ENCODE results near the gene ZNF248.

Gene ZNF248

GRCh38 chr10:37789590-37789989 lies 67.8 kb downstream of the ZNF248 start:
- Histone ChIP-seq H3K36me3 (ENCODE audit: insufficient read depth, low read length) (no peaks in the 10 kb centered on the region), H3K9ac (ENCODE audit: low read depth, low read length) (no peak overlapping the region), H3K9me3 (ENCODE audit: control insufficient read depth, insufficient read depth, low read length) (peaks cover 3% of the 10 kb centered on the region; the same call in 1 of the 2 replicates), H3K4me1 (ENCODE audit: insufficient read depth, low read length) (no peaks in the 10 kb centered on the region)

- Histone ChIP-seq H3K9ac (ENCODE audit: low read depth, low read length) (no peak overlapping the region), H3K9me3 (ENCODE audit: control insufficient read depth, insufficient read depth, low read length) (no peaks in the 10 kb centered on the region), H3K4me1 (ENCODE audit: insufficient read depth, low read length) (no peaks in the 10 kb centered on the region), H3K36me3 (ENCODE audit: insufficient read depth, low read length) (no peaks in the 10 kb centered on the region)
These were observed 72.7 kb downstream of the ZNF248 start for GRCh38 chr10:37784678-37785077.

DNA sequence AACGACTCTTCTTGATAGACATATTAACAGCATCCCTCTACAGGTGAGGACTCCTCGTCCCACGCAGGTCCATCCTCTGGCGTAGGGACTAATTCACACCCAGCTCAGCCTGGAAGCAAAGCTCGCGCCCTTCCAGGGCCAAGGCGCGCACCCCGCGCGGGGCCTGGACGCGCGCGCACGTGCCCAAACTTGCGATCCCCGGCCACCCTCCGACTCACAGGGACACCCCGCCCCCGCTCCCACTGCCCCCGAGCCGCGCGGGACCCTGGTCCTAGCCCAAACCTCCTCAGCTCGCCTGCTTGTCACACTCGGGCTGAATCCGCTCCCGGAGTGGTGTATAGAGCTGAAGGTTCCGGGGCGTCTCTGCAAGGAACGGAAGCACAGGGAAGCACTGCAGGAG lies 76.9 kb downstream of the ZNF248 start:
- Histone ChIP-seq H3K9ac (ENCODE audit: low read depth, low read length) (no peak overlapping the region), H3K4me1 (ENCODE audit: insufficient read depth, low read length) (no peaks in the 10 kb centered on the region), H3K9me3 (ENCODE audit: control insufficient read depth, insufficient read depth, low read length) (no peaks in the 10 kb centered on the region), H3K36me3 (ENCODE audit: insufficient read depth, low read length) (no peaks in the 10 kb centered on the region)

DNA sequence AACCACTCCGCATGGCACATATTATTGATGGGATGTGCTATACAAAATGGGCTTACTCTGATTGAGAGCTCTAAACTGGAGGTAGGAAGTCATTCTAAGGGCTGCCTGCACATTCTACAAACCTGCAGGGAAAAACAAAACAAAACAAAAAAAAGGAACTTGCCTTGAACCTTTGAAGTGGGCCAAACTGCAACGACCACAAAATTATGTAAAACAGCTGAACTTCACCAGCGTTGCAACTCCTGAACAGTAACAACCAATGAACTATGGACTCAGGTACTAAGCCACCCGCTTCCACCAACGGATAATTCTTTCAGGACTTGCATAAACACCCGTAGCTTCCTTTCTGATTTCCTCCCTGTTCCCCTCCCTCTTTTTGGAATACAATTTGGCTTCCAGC lies 80.4 kb downstream of the ZNF248 start:
- Histone ChIP-seq H3K9ac (ENCODE audit: low read depth, low read length) (no peak overlapping the region), H3K4me1 (ENCODE audit: insufficient read depth, low read length) (no peaks in the 10 kb centered on the region), H3K36me3 (ENCODE audit: insufficient read depth, low read length) (no peaks in the 10 kb centered on the region), H3K9me3 (ENCODE audit: control insufficient read depth, insufficient read depth, low read length) (no peaks in the 10 kb centered on the region)

DNA sequence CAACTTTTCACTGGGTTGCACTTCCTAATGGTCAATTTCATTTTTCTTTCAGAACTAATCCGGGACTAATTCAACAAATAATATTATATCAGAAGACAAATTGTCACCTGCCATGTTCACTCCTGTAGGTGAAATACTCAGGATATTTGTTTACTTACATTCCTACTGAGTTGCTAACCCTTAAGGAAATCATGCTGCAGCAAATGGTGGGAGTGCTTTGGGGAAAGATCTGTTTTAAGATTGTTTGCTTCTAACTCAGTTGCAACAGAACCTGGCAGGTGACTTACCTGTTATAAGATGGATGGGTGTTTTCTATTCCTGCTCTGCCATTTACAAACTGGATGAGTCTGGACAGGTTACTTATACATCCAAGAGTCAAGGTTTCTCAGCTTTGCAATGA lies 81.8 kb downstream of the ZNF248 start:
- H3K9me3 ChIP-seq (ENCODE audit: control insufficient read depth, insufficient read depth, low read length): no peaks in the 10 kb centered on the region
- no peaks in the 10 kb centered on the region for H3K36me3 ChIP-seq (ENCODE audit: insufficient read depth, low read length)
- H3K9ac ChIP-seq (ENCODE audit: low read depth, low read length): no peak overlapping the region
- H3K4me1 ChIP-seq (ENCODE audit: insufficient read depth, low read length): no peaks in the 10 kb centered on the region

- Histone ChIP-seq H3K4me1 (ENCODE audit: insufficient read depth, low read length) (no peaks in the 10 kb centered on the region), H3K9ac (ENCODE audit: low read depth, low read length) (no peak overlapping the region), H3K36me3 (ENCODE audit: insufficient read depth, low read length) (no peaks in the 10 kb centered on the region), H3K9me3 (ENCODE audit: control insufficient read depth, insufficient read depth, low read length) (no peaks in the 10 kb centered on the region)
These were observed 83.1 kb downstream of the ZNF248 start for GRCh38 chr10:37774351-37774750.

- H3K9me3 ChIP-seq (ENCODE audit: control insufficient read depth, insufficient read depth, low read length): no peaks in the 10 kb centered on the region
- no peaks in the 10 kb centered on the region for H3K36me3 ChIP-seq (ENCODE audit: insufficient read depth, low read length)
- no peak overlapping the region for H3K9ac ChIP-seq (ENCODE audit: low read depth, low read length)
- no peaks in the 10 kb centered on the region for H3K4me1 ChIP-seq (ENCODE audit: insufficient read depth, low read length)
These were observed 92.2 kb downstream of the ZNF248 start for GRCh38 chr10:37765216-37765615.

DNA sequence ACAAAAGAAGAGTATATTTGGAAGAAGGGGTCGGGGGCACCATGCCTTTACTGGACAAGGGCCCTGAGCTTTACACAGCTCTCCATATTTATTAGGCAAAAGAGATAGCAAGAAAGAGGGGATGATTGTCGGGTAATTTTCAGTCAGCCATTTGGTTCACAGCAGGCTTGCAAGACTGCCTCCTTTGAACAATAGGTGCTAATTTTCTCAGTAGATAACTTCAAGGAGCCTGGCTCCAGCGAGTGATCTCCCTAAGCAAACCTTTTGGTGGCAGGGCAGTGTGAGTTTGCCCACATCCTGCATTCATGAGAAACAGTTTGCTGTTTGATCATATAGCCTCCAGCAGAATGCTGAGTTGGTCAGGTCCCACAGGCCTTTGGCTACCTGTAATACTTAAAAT lies 94.3 kb downstream of the ZNF248 start:
- Histone ChIP-seq H3K9ac (ENCODE audit: low read depth, low read length) (no peak overlapping the region), H3K36me3 (ENCODE audit: insufficient read depth, low read length) (no peaks in the 10 kb centered on the region), H3K4me1 (ENCODE audit: insufficient read depth, low read length) (no peaks in the 10 kb centered on the region), H3K9me3 (ENCODE audit: control insufficient read depth, insufficient read depth, low read length) (no peaks in the 10 kb centered on the region)

DNA sequence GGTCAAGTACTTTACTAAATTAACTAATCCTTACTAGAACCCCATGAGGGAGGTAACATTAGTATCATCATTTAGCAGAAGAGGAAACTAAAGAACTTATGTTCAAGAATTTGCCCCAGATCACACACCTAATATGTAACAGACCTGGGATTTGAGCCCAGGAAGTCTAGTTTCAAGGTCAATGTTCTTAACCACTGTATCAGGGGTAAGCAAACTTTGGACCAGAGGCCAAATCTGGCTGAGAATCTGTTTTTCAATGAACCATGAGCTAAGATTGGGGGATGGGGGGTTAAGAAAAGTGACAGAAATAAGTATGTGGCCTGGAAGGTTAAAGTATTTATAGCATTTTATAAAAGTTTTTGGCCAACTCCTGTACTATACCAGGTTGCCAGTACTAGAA lies 95.1 kb downstream of the ZNF248 start:
- no peaks in the 10 kb centered on the region for H3K9me3 ChIP-seq (ENCODE audit: control insufficient read depth, insufficient read depth, low read length)
- no peaks in the 10 kb centered on the region for H3K36me3 ChIP-seq (ENCODE audit: insufficient read depth, low read length)
- H3K9ac ChIP-seq (ENCODE audit: low read depth, low read length): no peak overlapping the region
- H3K4me1 ChIP-seq (ENCODE audit: insufficient read depth, low read length): no peaks in the 10 kb centered on the region

DNA sequence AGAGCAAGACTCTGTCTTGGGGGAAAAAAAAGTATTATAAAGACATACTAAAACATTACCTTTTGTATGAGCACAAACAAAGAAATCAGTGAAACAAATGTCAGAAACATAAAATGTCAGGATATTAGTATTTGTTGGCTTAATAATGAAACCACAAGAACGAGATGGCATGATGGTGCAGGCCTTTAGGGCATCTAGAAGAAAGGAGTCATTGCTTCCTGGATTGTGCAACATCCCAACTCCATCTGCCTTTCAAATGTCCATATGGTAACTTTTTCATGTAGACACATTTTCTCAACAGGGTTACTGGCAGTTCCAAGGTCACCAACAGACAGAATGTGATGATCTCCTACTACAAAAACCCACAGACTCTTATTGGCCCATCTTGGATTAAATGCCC lies 96.6 kb downstream of the ZNF248 start:
- no peaks in the 10 kb centered on the region for H3K36me3 ChIP-seq (ENCODE audit: insufficient read depth, low read length)
- no peaks in the 10 kb centered on the region for H3K9me3 ChIP-seq (ENCODE audit: control insufficient read depth, insufficient read depth, low read length)
- no peaks in the 10 kb centered on the region for H3K4me1 ChIP-seq (ENCODE audit: insufficient read depth, low read length)
- no peak overlapping the region for H3K9ac ChIP-seq (ENCODE audit: low read depth, low read length)

DNA sequence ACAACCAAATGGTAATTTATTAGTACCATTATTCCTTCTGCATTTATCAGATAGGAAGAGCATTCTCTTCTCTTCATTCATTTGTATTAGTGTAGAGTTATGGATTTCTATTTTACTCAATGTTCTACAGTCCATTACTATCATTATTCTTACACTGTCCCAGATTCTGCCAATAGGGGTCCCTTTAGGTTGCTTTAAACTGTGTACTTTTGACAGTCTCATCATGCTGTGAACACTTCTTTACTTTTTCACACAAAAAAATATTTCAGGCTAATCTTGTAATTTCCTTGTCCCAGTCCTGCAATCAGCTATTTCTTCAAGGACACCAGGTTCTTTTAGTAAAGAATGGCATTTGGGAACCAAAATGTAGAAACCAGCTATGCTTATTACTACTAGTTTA lies 99.3 kb downstream of the ZNF248 start:
- H3K36me3 ChIP-seq (ENCODE audit: insufficient read depth, low read length): no peaks in the 10 kb centered on the region
- H3K9ac ChIP-seq (ENCODE audit: low read depth, low read length): no peak overlapping the region
- H3K4me1 ChIP-seq (ENCODE audit: insufficient read depth, low read length): no peaks in the 10 kb centered on the region; the same call in 1 of the 2 replicates
- H3K9me3 ChIP-seq (ENCODE audit: control insufficient read depth, insufficient read depth, low read length): no peaks in the 10 kb centered on the region

GRCh38 chr10:37754538-37755323 lies 102.7 kb downstream of the ZNF248 start:
- H3K9me3 ChIP-seq (ENCODE audit: control insufficient read depth, insufficient read depth, low read length): no peaks in the 10 kb centered on the region
- H3K9ac ChIP-seq (ENCODE audit: low read depth, low read length): no peak overlapping the region
- no peaks in the 10 kb centered on the region for H3K36me3 ChIP-seq (ENCODE audit: insufficient read depth, low read length)
- no peaks in the 10 kb centered on the region; the same call in 1 of the 2 replicates for H3K4me1 ChIP-seq (ENCODE audit: insufficient read depth, low read length)

GRCh38 chr10:37752334-37752875 lies 105.0 kb downstream of the ZNF248 start:
- H3K4me1 ChIP-seq (ENCODE audit: insufficient read depth, low read length): no peaks in the 10 kb centered on the region; the same call in 1 of the 2 replicates
- no peak overlapping the region for H3K9ac ChIP-seq (ENCODE audit: low read depth, low read length)
- no peaks in the 10 kb centered on the region for H3K36me3 ChIP-seq (ENCODE audit: insufficient read depth, low read length)
- no peaks in the 10 kb centered on the region for H3K9me3 ChIP-seq (ENCODE audit: control insufficient read depth, insufficient read depth, low read length)

GRCh38 chr10:37748170-37748569 lies 109.2 kb downstream of the ZNF248 start:
- Histone ChIP-seq H3K9ac (ENCODE audit: low read depth, low read length) (no peak overlapping the region), H3K36me3 (ENCODE audit: insufficient read depth, low read length) (no peaks in the 10 kb centered on the region), H3K4me1 (ENCODE audit: insufficient read depth, low read length) (no peaks in the 10 kb centered on the region), H3K9me3 (ENCODE audit: control insufficient read depth, insufficient read depth, low read length) (no peaks in the 10 kb centered on the region)

- no peak overlapping the region for H3K9ac ChIP-seq (ENCODE audit: low read depth, low read length)
- no peaks in the 10 kb centered on the region for H3K9me3 ChIP-seq (ENCODE audit: control insufficient read depth, insufficient read depth, low read length)
- no peaks in the 10 kb centered on the region for H3K4me1 ChIP-seq (ENCODE audit: insufficient read depth, low read length)
- H3K36me3 ChIP-seq (ENCODE audit: insufficient read depth, low read length): no peaks in the 10 kb centered on the region
These were observed 110.3 kb downstream of the ZNF248 start for GRCh38 chr10:37747081-37747480.
